ENCODE results near the gene ADD1.

Gene ADD1

GRCh38 chr4:2930135-2930757 is 86.6 kb downstream of the ADD1 start:
- no peaks in the 10 kb centered on the region for H3K27me3 Mint-ChIP-seq
- no peak overlapping the region for H3K4me3 Mint-ChIP-seq
- peaks cover 6% of the 10 kb centered on the region for H3K36me3 Mint-ChIP-seq

GRCh38 chr4:2930758-2931511 is 87.3 kb downstream of the ADD1 start:
- H3K4me3 Mint-ChIP-seq = no peak overlapping the region

More at GRCh38 chr4:2930135-2930757, 86.6 kb downstream of the ADD1 start:
- Mint-ChIP-seq H3K9me3 (no peaks in the 10 kb centered on the region), H3K27ac (peak overlapping the region; percentile 35), H3K4me1 (peaks cover 15% of the 10 kb centered on the region)

GRCh38 chr4:2931512-2932301 is 88.1 kb downstream of the ADD1 start:
- H3K9me3 Mint-ChIP-seq = no peaks in the 10 kb centered on the region
- H3K4me3 Mint-ChIP-seq = peak overlapping the region; percentile 74
- H3K36me3 Mint-ChIP-seq = peaks cover 6% of the 10 kb centered on the region
- peak overlapping the region; percentile 89 for H3K27ac Mint-ChIP-seq
- H3K4me1 Mint-ChIP-seq = peaks cover 26% of the 10 kb centered on the region
- H3K27me3 Mint-ChIP-seq = no peaks in the 10 kb centered on the region

More at GRCh38 chr4:2930758-2931511, 87.3 kb downstream of the ADD1 start:
- Mint-ChIP-seq H3K9me3 (no peaks in the 10 kb centered on the region), H3K27me3 (no peaks in the 10 kb centered on the region), H3K4me1 (peaks cover 18% of the 10 kb centered on the region), H3K36me3 (peaks cover 6% of the 10 kb centered on the region), H3K27ac (no peak overlapping the region)

GRCh38 chr4:2932321-2932950 is 88.8 kb downstream of the ADD1 start:
- no peaks in the 10 kb centered on the region for H3K27me3 Mint-ChIP-seq
- peak overlapping the region; percentile 93 for H3K27ac Mint-ChIP-seq
- H3K9me3 Mint-ChIP-seq = no peaks in the 10 kb centered on the region
- peak overlapping the region; percentile 92 for H3K4me3 Mint-ChIP-seq
- peaks cover 33% of the 10 kb centered on the region for H3K4me1 Mint-ChIP-seq
- H3K36me3 Mint-ChIP-seq = peaks cover 6% of the 10 kb centered on the region

- Mint-ChIP-seq H3K36me3 (peaks cover 3% of the 10 kb centered on the region), H3K4me3 (peak overlapping the region; percentile 92), H3K9me3 (no peaks in the 10 kb centered on the region), H3K4me1 (peaks cover 36% of the 10 kb centered on the region), H3K27me3 (no peaks in the 10 kb centered on the region), H3K27ac (peak overlapping the region; percentile 93)
Observed at GRCh38 chr4:2932951-2933565, 89.4 kb downstream of the ADD1 start.

GRCh38 chr4:2933566-2934076 is 90.0 kb downstream of the ADD1 start:
- peak overlapping the region; percentile 93 for H3K27ac Mint-ChIP-seq
- peaks cover 3% of the 10 kb centered on the region for H3K36me3 Mint-ChIP-seq
- no peaks in the 10 kb centered on the region for H3K9me3 Mint-ChIP-seq
- H3K4me3 Mint-ChIP-seq = peak overlapping the region; percentile 92
- peaks cover 36% of the 10 kb centered on the region for H3K4me1 Mint-ChIP-seq
- no peaks in the 10 kb centered on the region for H3K27me3 Mint-ChIP-seq

- H3K36me3 Mint-ChIP-seq = peaks cover 3% of the 10 kb centered on the region
- no peaks in the 10 kb centered on the region for H3K27me3 Mint-ChIP-seq
- no peaks in the 10 kb centered on the region for H3K9me3 Mint-ChIP-seq
- peak overlapping the region; percentile 91 for H3K4me3 Mint-ChIP-seq
- H3K27ac Mint-ChIP-seq = no peak overlapping the region
- peaks cover 36% of the 10 kb centered on the region for H3K4me1 Mint-ChIP-seq
Observed at GRCh38 chr4:2934077-2934812, 90.6 kb downstream of the ADD1 start.

GRCh38 chr4:2934813-2935761 is 91.4 kb downstream of the ADD1 start:
- peaks cover 3% of the 10 kb centered on the region for H3K36me3 Mint-ChIP-seq
- peaks cover 36% of the 10 kb centered on the region for H3K4me1 Mint-ChIP-seq
- H3K27me3 Mint-ChIP-seq = no peaks in the 10 kb centered on the region
- H3K9me3 Mint-ChIP-seq = no peaks in the 10 kb centered on the region
- peak overlapping the region; percentile 81 for H3K27ac Mint-ChIP-seq
- peak overlapping the region; percentile 91 for H3K4me3 Mint-ChIP-seq

- Mint-ChIP-seq H3K4me3 (peak overlapping the region; percentile 91), H3K36me3 (peaks cover 3% of the 10 kb centered on the region), H3K27ac (peak overlapping the region; percentile 81), H3K4me1 (peaks cover 36% of the 10 kb centered on the region), H3K27me3 (no peaks in the 10 kb centered on the region), H3K9me3 (no peaks in the 10 kb centered on the region)
Observed at GRCh38 chr4:2935762-2936743, 92.4 kb downstream of the ADD1 start.

GRCh38 chr4:2936773-2937145 is 93.1 kb downstream of the ADD1 start:
- peak overlapping the region; percentile 81 for H3K27ac Mint-ChIP-seq
- H3K4me3 Mint-ChIP-seq = peak overlapping the region; percentile 91
- peaks cover 2% of the 10 kb centered on the region for H3K36me3 Mint-ChIP-seq
- peaks cover 34% of the 10 kb centered on the region for H3K4me1 Mint-ChIP-seq
- no peaks in the 10 kb centered on the region for H3K27me3 Mint-ChIP-seq
- H3K9me3 Mint-ChIP-seq = no peaks in the 10 kb centered on the region

GRCh38 chr4:2937146-2937857 is 93.7 kb downstream of the ADD1 start:
- no peaks in the 10 kb centered on the region for H3K27me3 Mint-ChIP-seq
- peaks cover 2% of the 10 kb centered on the region for H3K36me3 Mint-ChIP-seq
- H3K27ac Mint-ChIP-seq = peak overlapping the region; percentile 81
- peak overlapping the region; percentile 91 for H3K4me3 Mint-ChIP-seq
- H3K9me3 Mint-ChIP-seq = no peaks in the 10 kb centered on the region
- H3K4me1 Mint-ChIP-seq = peaks cover 29% of the 10 kb centered on the region

- no peak overlapping the region for H3K4me3 Mint-ChIP-seq
- no peaks in the 10 kb centered on the region for H3K27me3 Mint-ChIP-seq
- no peak overlapping the region for H3K27ac Mint-ChIP-seq
- peaks cover 26% of the 10 kb centered on the region for H3K4me1 Mint-ChIP-seq
- peaks cover 2% of the 10 kb centered on the region for H3K36me3 Mint-ChIP-seq
- H3K9me3 Mint-ChIP-seq = no peaks in the 10 kb centered on the region
Observed at GRCh38 chr4:2937986-2938385, 94.3 kb downstream of the ADD1 start.

Measured in activated naive CD4-positive, alpha-beta T cell treated with anti-CD3 and anti-CD28 coated beads, Interleukin-2, amount 50 U/mL, for 24 hours (primary cell).